Osteoblast (primary cell): Measurements from ENCODE around the gene ZIC3. TPM values are rescaled to one million over a fixed set of nuclear protein-coding genes. Genes with fewer than 3 reads are reported as not detected.
A peak's percentile ranks its signal among the peaks of the same experiment; 100 is the strongest.

ENCODE experiments used
- DNase-seq: peaks from one replicate; pipeline ENCODE4 v3.0.0; 2011; ENCODE audit warnings: low spot score, mixed read lengths; ENCODE audit not compliant: insufficient read length; ENCODE audit errors: missing footprints
- H2AFZ ChIP-seq: 2 replicates; pipeline ENCODE4 v1.6.0; 2011; ENCODE audit warnings: mild to moderate bottlenecking, low read length
- H3K27ac ChIP-seq: 2 replicates; pipeline ENCODE4 v1.5.1; 2011; ENCODE audit warnings: mild to moderate bottlenecking, low read depth, low read length, moderate library complexity
- H3K27me3 ChIP-seq: 2 replicates; pipeline ENCODE4 v1.6.0; 2012; ENCODE audit warnings: mild to moderate bottlenecking, control low read depth, inconsistent platforms, low read length, moderate library complexity; ENCODE audit not compliant: insufficient read depth
- H3K36me3 ChIP-seq: 2 replicates; pipeline ENCODE4 v1.5.1; 2011; ENCODE audit warnings: mild to moderate bottlenecking, low read length, control low read depth, moderate library complexity; ENCODE audit not compliant: insufficient read depth
- H3K4me1 ChIP-seq: 2 replicates; pipeline ENCODE4 v1.5.1; 2011; ENCODE audit warnings: mild to moderate bottlenecking, low read length, control low read depth, moderate library complexity; ENCODE audit not compliant: insufficient read depth
- H3K4me2 ChIP-seq: 2 replicates; pipeline ENCODE4 v1.6.0; 2011; ENCODE audit warnings: mild to moderate bottlenecking, low read length; ENCODE audit not compliant: insufficient read depth
- H3K4me3 ChIP-seq: fragments of 200-600 bp; sonication (generic); 3 replicates; pipeline ENCODE4 v1.5.1; 2012; ENCODE audit warnings: mild to moderate bottlenecking, low read length, inconsistent platforms; ENCODE audit not compliant: insufficient read depth
- H3K79me2 ChIP-seq: 2 replicates; pipeline ENCODE4 v1.6.0; 2012; ENCODE audit warnings: mild to moderate bottlenecking, low read length, control low read depth, inconsistent platforms; ENCODE audit not compliant: insufficient read depth
- H3K9me3 ChIP-seq: 2 replicates; pipeline ENCODE4 v1.5.1; 2011; ENCODE audit warnings: low read depth, low read length, control low read depth
- H4K20me1 ChIP-seq: 2 replicates; pipeline ENCODE4 v1.6.0; 2012; ENCODE audit warnings: mild to moderate bottlenecking, low read length, control low read depth; ENCODE audit not compliant: insufficient read depth
- total RNA-seq: library from RNA; depleted of rRNA; stranded (reverse); fragments of >200 nt; gene quantifications from 2 replicates; pipeline ENCODE4 v1.2.3, GENCODE V29; 2012
- TF ChIP-seq, protein P1 (sequence below): IDR thresholded peaks from 2 replicates; pipeline ENCODE4 v1.5.1; 2011; ENCODE audit warnings: mild to moderate bottlenecking, low read depth, low read length, moderate library complexity; ENCODE audit errors: extremely low read depth

Gene ZIC3
- total RNA-seq, 1 donor: not detected

- H2AFZ ChIP-seq: no peak overlapping the region
- H3K27ac ChIP-seq: no peak overlapping the region
- TF ChIP-seq, protein P1, sequence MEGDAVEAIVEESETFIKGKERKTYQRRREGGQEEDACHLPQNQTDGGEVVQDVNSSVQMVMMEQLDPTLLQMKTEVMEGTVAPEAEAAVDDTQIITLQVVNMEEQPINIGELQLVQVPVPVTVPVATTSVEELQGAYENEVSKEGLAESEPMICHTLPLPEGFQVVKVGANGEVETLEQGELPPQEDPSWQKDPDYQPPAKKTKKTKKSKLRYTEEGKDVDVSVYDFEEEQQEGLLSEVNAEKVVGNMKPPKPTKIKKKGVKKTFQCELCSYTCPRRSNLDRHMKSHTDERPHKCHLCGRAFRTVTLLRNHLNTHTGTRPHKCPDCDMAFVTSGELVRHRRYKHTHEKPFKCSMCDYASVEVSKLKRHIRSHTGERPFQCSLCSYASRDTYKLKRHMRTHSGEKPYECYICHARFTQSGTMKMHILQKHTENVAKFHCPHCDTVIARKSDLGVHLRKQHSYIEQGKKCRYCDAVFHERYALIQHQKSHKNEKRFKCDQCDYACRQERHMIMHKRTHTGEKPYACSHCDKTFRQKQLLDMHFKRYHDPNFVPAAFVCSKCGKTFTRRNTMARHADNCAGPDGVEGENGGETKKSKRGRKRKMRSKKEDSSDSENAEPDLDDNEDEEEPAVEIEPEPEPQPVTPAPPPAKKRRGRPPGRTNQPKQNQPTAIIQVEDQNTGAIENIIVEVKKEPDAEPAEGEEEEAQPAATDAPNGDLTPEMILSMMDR: no peak
- H3K9me3 ChIP-seq: no peaks in the 10 kb centered on the region
- no peak overlapping the region for H3K4me3 ChIP-seq
- no peak overlapping the region for H3K4me2 ChIP-seq
- DNase-seq: no peak
- peaks cover 21% of the 10 kb centered on the region for H3K27me3 ChIP-seq
- H3K36me3 ChIP-seq: no peaks in the 10 kb centered on the region
- H3K4me1 ChIP-seq: no peaks in the 10 kb centered on the region
- H3K79me2 ChIP-seq: no peaks in the 10 kb centered on the region
- H4K20me1 ChIP-seq: no peaks in the 10 kb centered on the region
Observed at GRCh38 chrX:137568741-137569469, 3.0 kb downstream of the ZIC3 start.

DNA sequence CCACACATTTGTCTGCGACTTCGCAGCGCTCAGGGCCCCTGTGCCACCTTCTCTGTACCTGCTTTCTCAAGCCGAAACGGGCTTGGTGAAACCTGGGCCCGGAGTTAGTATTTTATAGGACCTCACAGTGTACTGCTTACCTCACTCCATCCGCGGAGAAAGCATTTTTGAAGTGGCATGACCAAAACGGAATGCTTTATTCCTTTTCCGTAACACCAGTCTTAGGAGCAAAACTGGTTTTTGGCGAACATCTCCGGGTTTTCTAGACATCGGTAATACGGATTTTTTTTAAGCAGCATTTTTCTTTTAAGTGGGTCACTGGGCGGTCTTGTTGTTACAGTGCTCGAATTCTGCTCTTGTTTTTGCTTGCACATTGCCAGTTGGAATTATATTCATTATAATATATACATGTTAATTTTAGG lies 3.6 kb downstream of the ZIC3 start:
- Histone ChIP-seq H3K27ac (no peak overlapping the region), H3K36me3 (no peaks in the 10 kb centered on the region), H3K9me3 (no peaks in the 10 kb centered on the region), H4K20me1 (no peaks in the 10 kb centered on the region), H3K4me1 (no peaks in the 10 kb centered on the region), H3K4me3 (no peak overlapping the region), H3K79me2 (no peaks in the 10 kb centered on the region), H3K27me3 (peaks cover 20% of the 10 kb centered on the region), H3K4me2 (no peak overlapping the region), H2AFZ (no peak overlapping the region)
- DNase-seq: no peak
- TF ChIP-seq, protein P1: no peak

GRCh38 chrX:137573324-137574101 lies 7.6 kb downstream of the ZIC3 start:
- Histone ChIP-seq H3K36me3 (no peaks in the 10 kb centered on the region), H3K4me1 (no peaks in the 10 kb centered on the region), H3K4me2 (no peak overlapping the region), H3K27ac (no peak overlapping the region), H3K79me2 (no peaks in the 10 kb centered on the region), H3K4me3 (no peak overlapping the region), H4K20me1 (no peaks in the 10 kb centered on the region), H3K27me3 (peaks cover 6% of the 10 kb centered on the region), H2AFZ (no peak overlapping the region), H3K9me3 (no peaks in the 10 kb centered on the region)
- TF ChIP-seq, protein P1: no peak
- peak; percentile 76 for DNase-seq
